Left lung (tissue), 10 donors: ENCODE data around the gene NFKBIZ. TPM values are rescaled to one million over a fixed set of nuclear protein-coding genes. Genes with fewer than 3 reads are reported as not detected.

Experiments used
- ATAC-seq: fragments of 200-7000 bp; cut with Tn5 transposase; one replicate; pipeline ENCODE4 v1.9.1; 2020; ENCODE audit warnings: moderate library complexity
- DNase-seq, 4 donors: peaks; one replicate each; pipeline ENCODE4 v3.0.0-alpha.2; 2013 to 2020
- H3K27ac ChIP-seq, 2 donors: fragments of 200-600 bp; sonication (generic) in 1 of 2; one replicate each; pipeline versions ENCODE4 v1.5.0 to v1.8.0; 2020 to 2021
- H3K27me3 ChIP-seq, 2 donors: fragments of 200-600 bp; sonication (generic) in 1 of 2; one replicate each; pipeline versions ENCODE4 v1.5.0 to v1.8.0; 2020 to 2021
- H3K36me3 ChIP-seq, 2 donors: fragments of 200-600 bp; sonication (generic) in 1 of 2; one replicate each; pipeline versions ENCODE4 v1.5.0 to v1.8.0; 2020 to 2021
- H3K4me1 ChIP-seq, 2 donors: fragments of 200-600 bp; one replicate each; pipeline ENCODE4 v1.8.0; 2021
- H3K4me3 ChIP-seq, 2 donors: fragments of 200-600 bp; sonication (generic) in 1 of 2; one replicate each; pipeline versions ENCODE4 v1.5.0 to v1.8.0; 2020 to 2021; ENCODE audit warnings: mild to moderate bottlenecking in 1 of 2
- H3K9me3 ChIP-seq, 2 donors: fragments of 200-600 bp; sonication (generic) in 1 of 2; one replicate each; pipeline versions ENCODE4 v1.5.0 to v1.8.0; 2020 to 2021
- intact Hi-C, 2 donors: fragments of 100-400 bp; cut with DNase I; formaldehyde crosslinking; loops; one replicate each; pipeline versions ENCODE4 v1.11.2 to v1.14.2; 2022
- polyA plus RNA-seq, 6 donors: library from polyadenylated mRNA; unstranded; fragments of 120-200 nt; gene quantifications; one replicate each; pipeline ENCODE4 v1.2.1, GENCODE V29; 2013; ENCODE audit not compliant: insufficient read length in 6 of 6
- total RNA-seq, 2 donors: library from RNA; stranded (reverse); fragmentation: NEBNext Ultra II Directional; extraction: Animal tissue kit (Norgen Biotek cat#: 25700); gene quantifications; one replicate each; pipeline ENCODE4 v1.2.1, GENCODE V29; 2021
- TF ChIP-seq, protein P1 (sequence below), 2 donors: fragments of 200-600 bp; sonication (generic) in 1 of 2; IDR thresholded peaks; one replicate each; pipeline versions ENCODE4 v1.5.0 to v1.8.0; 2021; ENCODE audit warnings: antibody characterized with exemption in 2 of 2
- donor health status: DM: no; HTN: yes; CAD: no.
- donor health status: DM: no; HTN: no; CAD: no.

The NFKBIZ gene
- total and polyA plus RNA-seq, 8 donors, result 19.2 to 125 (median 42.6) TPM

GRCh38 chr3:101890716-101891115 is 41.4 kb downstream of the NFKBIZ start:
- no peaks in the 10 kb centered on the region for H3K4me1 ChIP-seq
- no peaks in the 10 kb centered on the region for H3K27me3 ChIP-seq
- H3K4me3 ChIP-seq, result no peak overlapping the region
- DNase-seq (no peak), ATAC-seq (no peak)
- H3K27ac ChIP-seq, result no peak overlapping the region
- intact Hi-C loops, result no loop called here
- TF ChIP-seq, protein P1, sequence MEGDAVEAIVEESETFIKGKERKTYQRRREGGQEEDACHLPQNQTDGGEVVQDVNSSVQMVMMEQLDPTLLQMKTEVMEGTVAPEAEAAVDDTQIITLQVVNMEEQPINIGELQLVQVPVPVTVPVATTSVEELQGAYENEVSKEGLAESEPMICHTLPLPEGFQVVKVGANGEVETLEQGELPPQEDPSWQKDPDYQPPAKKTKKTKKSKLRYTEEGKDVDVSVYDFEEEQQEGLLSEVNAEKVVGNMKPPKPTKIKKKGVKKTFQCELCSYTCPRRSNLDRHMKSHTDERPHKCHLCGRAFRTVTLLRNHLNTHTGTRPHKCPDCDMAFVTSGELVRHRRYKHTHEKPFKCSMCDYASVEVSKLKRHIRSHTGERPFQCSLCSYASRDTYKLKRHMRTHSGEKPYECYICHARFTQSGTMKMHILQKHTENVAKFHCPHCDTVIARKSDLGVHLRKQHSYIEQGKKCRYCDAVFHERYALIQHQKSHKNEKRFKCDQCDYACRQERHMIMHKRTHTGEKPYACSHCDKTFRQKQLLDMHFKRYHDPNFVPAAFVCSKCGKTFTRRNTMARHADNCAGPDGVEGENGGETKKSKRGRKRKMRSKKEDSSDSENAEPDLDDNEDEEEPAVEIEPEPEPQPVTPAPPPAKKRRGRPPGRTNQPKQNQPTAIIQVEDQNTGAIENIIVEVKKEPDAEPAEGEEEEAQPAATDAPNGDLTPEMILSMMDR (IDR thresholded peaks at IDR 0.05), result no peak
- H3K36me3 ChIP-seq, result no peaks in the 10 kb centered on the region
- no peaks in the 10 kb centered on the region for H3K9me3 ChIP-seq

DNA sequence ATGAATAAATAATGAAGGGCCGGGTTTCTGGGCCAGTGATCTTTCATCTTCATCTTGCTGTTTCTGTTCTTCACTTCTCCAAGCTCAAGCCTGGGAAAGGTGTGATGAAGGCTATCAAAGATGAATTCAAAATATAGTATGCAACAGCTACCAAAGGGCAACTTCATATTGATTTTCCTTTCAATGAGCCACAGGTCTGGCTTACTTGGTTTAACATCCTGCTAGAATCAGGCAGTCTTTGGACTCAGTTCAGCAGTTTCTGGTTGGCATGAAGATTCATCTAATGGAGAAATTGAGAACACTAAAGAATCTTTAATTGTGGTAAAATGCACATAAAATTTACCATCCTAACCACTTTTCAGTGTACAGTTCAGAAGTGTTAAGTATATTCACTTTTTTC is 43.3 kb downstream of the NFKBIZ start:
- Histone ChIP-seq H3K4me1 (no peaks in the 10 kb centered on the region), H3K27me3 (no peaks in the 10 kb centered on the region), H3K36me3 (no peaks in the 10 kb centered on the region), H3K27ac (no peak overlapping the region), H3K9me3 (peaks cover 0 to 9% of the 10 kb centered on the region in 2 donors), H3K4me3 (no peak overlapping the region)
- intact Hi-C loops, result no loop called here
- ATAC-seq (no peak), DNase-seq (no peak)
- TF ChIP-seq, protein P1 (IDR thresholded peaks at IDR 0.05), result no peak

- H3K4me1 ChIP-seq, result peaks cover 0 to 7% of the 10 kb centered on the region in 2 donors
- no peaks in the 10 kb centered on the region for H3K36me3 ChIP-seq
- peaks cover 0 to 9% of the 10 kb centered on the region in 2 donors for H3K9me3 ChIP-seq
- TF ChIP-seq, protein P1 (IDR thresholded peaks at IDR 0.05), result no peak
- DNase-seq, result no peak
- no peak for ATAC-seq
- no peak overlapping the region for H3K4me3 ChIP-seq
- H3K27me3 ChIP-seq, result no peaks in the 10 kb centered on the region
- intact Hi-C loops, result no loop called here
- no peak overlapping the region for H3K27ac ChIP-seq
These were observed 46.9 kb downstream of the NFKBIZ start for GRCh38 chr3:101896083-101896757.

DNA sequence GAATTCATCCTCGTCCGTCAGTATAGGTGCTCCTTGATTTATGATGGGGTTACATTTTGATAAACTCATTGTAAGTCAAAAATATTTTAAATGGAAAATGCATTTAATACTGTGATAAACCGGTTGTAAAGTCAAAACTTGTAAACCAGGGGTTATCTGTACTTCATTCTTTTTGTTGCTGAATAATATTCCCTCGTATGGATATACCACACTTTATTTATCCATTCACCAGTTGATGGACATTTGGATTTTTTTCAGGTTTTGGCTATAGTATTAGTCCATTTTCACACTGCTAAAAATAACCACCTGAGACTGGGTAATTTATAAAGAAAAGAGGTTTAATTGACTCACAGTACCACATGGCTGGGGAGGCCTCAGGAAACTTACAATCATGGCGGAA is 47.7 kb downstream of the NFKBIZ start:
- H3K27ac ChIP-seq, result no peak overlapping the region
- H3K36me3 ChIP-seq, result no peaks in the 10 kb centered on the region
- TF ChIP-seq, protein P1 (IDR thresholded peaks at IDR 0.05), result no peak
- H3K27me3 ChIP-seq, result no peaks in the 10 kb centered on the region
- ATAC-seq (no peak), DNase-seq (no peak)
- H3K4me3 ChIP-seq, result no peak overlapping the region
- H3K9me3 ChIP-seq, result peaks cover 0 to 9% of the 10 kb centered on the region in 2 donors
- intact Hi-C loops, result no loop called here
- H3K4me1 ChIP-seq, result peaks cover 0 to 10% of the 10 kb centered on the region in 2 donors

DNA sequence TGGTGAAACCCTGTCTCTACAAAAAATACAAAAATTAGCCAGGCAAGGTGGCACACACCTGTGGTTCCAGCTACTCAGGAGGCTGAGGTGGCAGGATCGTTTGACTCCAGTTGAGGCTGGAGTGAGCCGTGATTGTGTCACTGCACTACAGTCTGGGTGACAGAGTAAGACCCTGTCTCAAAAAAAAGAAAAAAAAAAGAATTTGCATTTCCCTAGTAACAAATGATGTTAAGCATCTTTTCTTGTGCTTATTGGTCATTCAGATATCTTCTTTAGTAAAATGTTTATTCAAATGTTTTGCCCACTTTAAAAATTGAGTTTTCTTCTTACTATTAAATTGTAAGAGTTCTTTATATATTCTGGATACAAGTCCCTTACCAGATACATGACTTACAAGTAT is 48.7 kb downstream of the NFKBIZ start:
- Histone ChIP-seq H3K27ac (no peak overlapping the region), H3K4me3 (no peak overlapping the region), H3K4me1 (peaks cover 0 to 14% of the 10 kb centered on the region in 2 donors), H3K9me3 (peaks cover 0 to 9% of the 10 kb centered on the region in 2 donors), H3K36me3 (no peaks in the 10 kb centered on the region), H3K27me3 (no peaks in the 10 kb centered on the region)
- ATAC-seq (no peak), DNase-seq (no peak)
- intact Hi-C loops, result no loop called here
- TF ChIP-seq, protein P1 (IDR thresholded peaks at IDR 0.05), result no peak
